ENCODE data around the gene DDX24.

GRCh38 chr14:94005324-94006073 lies 75.5 kb downstream of the DDX24 start:
- no peak for TF ChIP-seq GATA2 (IDR thresholded peaks at IDR 0.05; ENCODE audit: low read depth, low read length)
- TF ChIP-seq GATA3 (IDR thresholded peaks at IDR 0.05; ENCODE audit: low read depth, low read length) = no peak
